Psoas muscle (tissue), 8 donors: ENCODE measurements around the gene MYCBP2. TPM values are rescaled to one million over a fixed set of nuclear protein-coding genes. Genes with fewer than 3 reads are reported as not detected.
A peak's percentile ranks its signal among the peaks of the same experiment; 100 is the strongest.

Source experiments
- ATAC-seq, 4 donors: fragments of 200-7000 bp; cut with Tn5 transposase; one replicate each; pipeline ENCODE4 v1.9.1; 2020; ENCODE audit warnings: moderate library complexity in 3 of 4, mild to moderate bottlenecking in 2 of 4
- DNase-seq, 2 donors: peaks; one replicate each; pipeline ENCODE4 v3.0.0-alpha.2; 2020
- H3K27ac ChIP-seq: fragments of 200-600 bp; one replicate; pipeline ENCODE4 v1.8.0; 2022
- H3K27me3 ChIP-seq, 3 donors: fragments of 200-600 bp in 1 of 3; one replicate each; pipeline versions ENCODE4 v1.6.1 to v1.8.0; 2013 to 2022; ENCODE audit warnings: low read length in 2 of 3, mild to moderate bottlenecking in 2 of 3, moderate library complexity in 1 of 3; ENCODE audit not compliant: insufficient read depth in 3 of 3
- H3K36me3 ChIP-seq, 2 donors: fragments of 200-600 bp in 1 of 2; one replicate each; pipeline versions ENCODE4 v1.6.1 to v1.8.0; 2013 to 2022; ENCODE audit warnings: low read depth in 1 of 2, mild to moderate bottlenecking in 1 of 2, moderate library complexity in 1 of 2; ENCODE audit not compliant: insufficient read depth in 1 of 2
- H3K4me1 ChIP-seq: fragments of 200-600 bp; one replicate; pipeline ENCODE4 v1.8.0; 2022
- H3K4me3 ChIP-seq: fragments of 200-600 bp; one replicate; pipeline ENCODE4 v1.8.0; 2022; ENCODE audit warnings: mild to moderate bottlenecking
- H3K9me3 ChIP-seq: fragments of 200-600 bp; one replicate; pipeline ENCODE4 v1.8.0; 2022
- CTCF ChIP-seq: fragments of 200-600 bp; IDR thresholded peaks from one replicate; pipeline ENCODE4 v1.8.0; 2022; ENCODE audit warnings: antibody characterized with exemption
- WGBS, 3 donors: extraction: QIAGEN DNeasy Blood & Tissue Kit; methylation state at CpG; one replicate each; pipeline versions ENCODE4 v1.1.6 to v1.1.7; 2013; 5-methylcytosine and 5-hydroxymethylcytosine counted together
- intact Hi-C, 2 donors: fragments of 100-400 bp; cut with DNase I; formaldehyde crosslinking; loops; one replicate each; pipeline versions ENCODE4 v1.11.0 to v1.14.2; 2022
- polyA plus RNA-seq, 3 donors: library from polyadenylated mRNA; stranded (reverse); fragments of 200-250 nt; gene quantifications; one replicate each; pipeline ENCODE4 v1.2.3, GENCODE V29; 2013
- total RNA-seq, 4 donors: library from RNA; stranded (reverse); fragmentation: NEBNext Ultra II Directional in 2 of 4; extraction: Animal tissue kit (Norgen Biotek cat#: 25700) in 2 of 4; gene quantifications; one replicate each; pipeline versions ENCODE4 v1.2.1 to v1.2.4, GENCODE V29; 2021 to 2023
- donor health status: healthy with polysubstance abuse.
- donor health status: DM: no; HTN: no; CAD: no; lungs with moderate emphysema.
- donor health status: Bipolar disorder and iron deficiency.
- donor health status: healthy.
- donor health status: DM: yes; HTN: yes; CAD: no.
- donor health status: DM: no; HTN: no; CAD: no.
- donor health status: DM: no; HTN: no; CAD: no.
- donor health status: DM: yes; HTN: yes; CAD: no.

MYCBP2 gene
- total and polyA plus RNA-seq, 7 donors = 10.8 to 49.5 (median 35.5) TPM

- H3K27me3 ChIP-seq = no peaks in the 10 kb centered on the region
- no peak for DNase-seq
- H3K9me3 ChIP-seq = no peaks in the 10 kb centered on the region
- H3K4me3 ChIP-seq = no peak overlapping the region
- no peak for TF ChIP-seq CTCF
- H3K27ac ChIP-seq = no peak overlapping the region
- WGBS, 3 donors = 55 to 78% (median 61%) methylated on average over 2 of the region's 2 CpGs
- intact Hi-C loops = loop anchor here in 1 of 2 donors (10.0 kb wide), 1 partner anchor 135 kb away; no protein-coding TSS in a partner anchor
- no peaks in the 10 kb centered on the region for H3K4me1 ChIP-seq
- no peak for ATAC-seq
- H3K36me3 ChIP-seq = no peaks in the 10 kb centered on the region
These were observed 12.5 kb upstream of the MYCBP2 start for GRCh38 chr13:77339408-77339807.

GRCh38 chr13:77338961-77339401 is 12.1 kb upstream of the MYCBP2 start:
- H3K4me3 ChIP-seq = no peak overlapping the region
- peak; percentile 37 to 76 (median 65) for ATAC-seq
- DNase-seq = no peak
- no peaks in the 10 kb centered on the region for H3K27me3 ChIP-seq
- no peaks in the 10 kb centered on the region for H3K9me3 ChIP-seq
- intact Hi-C loops = loop anchor here in 1 of 2 donors (10.0 kb wide), 1 partner anchor 136 kb away; no protein-coding TSS in a partner anchor
- no peak overlapping the region for H3K27ac ChIP-seq
- no peaks in the 10 kb centered on the region for H3K36me3 ChIP-seq
- TF ChIP-seq CTCF = no peak
- H3K4me1 ChIP-seq = no peaks in the 10 kb centered on the region
- WGBS, 3 donors = 17 to 22% (median 18%) methylated on average over 6 of the region's 6 CpGs

GRCh38 chr13:77338329-77338728 is 11.4 kb upstream of the MYCBP2 start:
- H3K27ac ChIP-seq = no peak overlapping the region
- DNase-seq = no peak
- H3K27me3 ChIP-seq = no peaks in the 10 kb centered on the region
- H3K36me3 ChIP-seq = no peaks in the 10 kb centered on the region
- 92 to 96% (median 92%) methylated on average over 2 of the region's 2 CpGs for WGBS, 3 donors
- H3K4me1 ChIP-seq = no peaks in the 10 kb centered on the region
- no peaks in the 10 kb centered on the region for H3K9me3 ChIP-seq
- H3K4me3 ChIP-seq = no peak overlapping the region
- ATAC-seq = no peak
- no peak for TF ChIP-seq CTCF
- intact Hi-C loops = loop anchor here in 1 of 2 donors (10.0 kb wide), 1 partner anchor 136 kb away; no protein-coding TSS in a partner anchor

GRCh38 chr13:77337159-77337558 is 10.3 kb upstream of the MYCBP2 start:
- no peak for TF ChIP-seq CTCF
- DNase-seq = no peak
- no peak overlapping the region for H3K4me3 ChIP-seq
- H3K4me1 ChIP-seq = no peaks in the 10 kb centered on the region
- intact Hi-C loops = loop anchor here in 1 of 2 donors (10.0 kb wide), 1 partner anchor 138 kb away; no protein-coding TSS in a partner anchor
- WGBS, 3 donors = 49 to 69% (median 62%) methylated on average over 3 of the region's 3 CpGs
- no peaks in the 10 kb centered on the region for H3K36me3 ChIP-seq
- no peaks in the 10 kb centered on the region for H3K27me3 ChIP-seq
- H3K9me3 ChIP-seq = no peaks in the 10 kb centered on the region
- peak in 1 of 4 donors; percentile 67 for ATAC-seq
- no peak overlapping the region for H3K27ac ChIP-seq

GRCh38 chr13:77335543-77335942 is 8.6 kb upstream of the MYCBP2 start:
- Histone ChIP-seq H3K27ac (no peak overlapping the region), H3K4me1 (no peaks in the 10 kb centered on the region), H3K27me3 (no peaks in the 10 kb centered on the region), H3K4me3 (no peak overlapping the region), H3K9me3 (no peaks in the 10 kb centered on the region), H3K36me3 (no peaks in the 10 kb centered on the region)
- no peak for DNase-seq
- intact Hi-C loops = loop anchor here in 1 of 2 donors (10.0 kb wide), 1 partner anchor 139 kb away; no protein-coding TSS in a partner anchor
- ATAC-seq = no peak
- TF ChIP-seq CTCF = no peak
